ENCODE data around the gene GCH1.
A peak's percentile ranks its signal among the peaks of the same experiment; 100 is the strongest.

DNA sequence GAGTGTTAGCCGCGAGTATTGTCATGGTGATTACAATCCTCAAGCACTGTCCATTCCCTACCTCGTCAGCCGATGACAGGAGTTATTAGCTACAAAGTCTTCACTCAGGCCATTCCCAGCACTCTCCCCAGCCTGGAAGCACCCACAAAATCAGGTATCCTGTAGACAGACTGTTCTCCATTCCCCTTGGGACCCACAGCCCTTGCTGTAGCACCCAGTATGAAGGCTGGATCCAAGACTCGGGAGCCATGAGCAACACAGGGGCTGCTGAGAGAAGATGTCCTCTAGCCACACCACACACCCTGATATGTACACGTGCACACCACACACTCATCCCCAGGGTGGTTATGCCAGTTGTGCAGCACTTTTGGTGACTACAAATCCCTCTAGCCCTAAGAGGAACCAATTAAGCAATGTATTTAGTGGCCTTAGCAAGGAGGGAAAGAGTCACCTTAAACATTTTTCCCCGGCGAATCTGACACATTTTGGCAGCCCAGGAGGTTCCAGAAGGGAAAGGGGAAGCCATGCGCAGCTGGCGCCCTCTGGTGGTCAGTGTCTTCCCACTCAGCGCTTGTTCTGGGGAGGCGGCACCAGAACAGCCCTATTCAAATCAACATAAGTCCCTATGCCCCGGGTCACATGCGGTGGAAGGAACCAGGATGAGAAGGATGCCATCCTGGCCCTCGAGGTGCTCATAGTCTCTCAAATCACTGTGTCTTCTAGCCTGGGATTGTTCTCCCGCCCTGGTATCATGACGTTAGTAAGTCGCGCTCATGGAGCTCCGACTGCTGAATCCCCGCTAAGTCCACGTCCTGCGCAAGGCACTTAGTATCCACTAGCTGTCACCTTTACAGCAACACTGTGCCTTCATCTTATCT is 96.9 kb downstream of the GCH1 start:
- no peak for TF ChIP-seq POLR2AphosphoS5 (IDR thresholded peaks at IDR 0.05; ENCODE audit: low read depth)
- TF ChIP-seq, protein P1, sequence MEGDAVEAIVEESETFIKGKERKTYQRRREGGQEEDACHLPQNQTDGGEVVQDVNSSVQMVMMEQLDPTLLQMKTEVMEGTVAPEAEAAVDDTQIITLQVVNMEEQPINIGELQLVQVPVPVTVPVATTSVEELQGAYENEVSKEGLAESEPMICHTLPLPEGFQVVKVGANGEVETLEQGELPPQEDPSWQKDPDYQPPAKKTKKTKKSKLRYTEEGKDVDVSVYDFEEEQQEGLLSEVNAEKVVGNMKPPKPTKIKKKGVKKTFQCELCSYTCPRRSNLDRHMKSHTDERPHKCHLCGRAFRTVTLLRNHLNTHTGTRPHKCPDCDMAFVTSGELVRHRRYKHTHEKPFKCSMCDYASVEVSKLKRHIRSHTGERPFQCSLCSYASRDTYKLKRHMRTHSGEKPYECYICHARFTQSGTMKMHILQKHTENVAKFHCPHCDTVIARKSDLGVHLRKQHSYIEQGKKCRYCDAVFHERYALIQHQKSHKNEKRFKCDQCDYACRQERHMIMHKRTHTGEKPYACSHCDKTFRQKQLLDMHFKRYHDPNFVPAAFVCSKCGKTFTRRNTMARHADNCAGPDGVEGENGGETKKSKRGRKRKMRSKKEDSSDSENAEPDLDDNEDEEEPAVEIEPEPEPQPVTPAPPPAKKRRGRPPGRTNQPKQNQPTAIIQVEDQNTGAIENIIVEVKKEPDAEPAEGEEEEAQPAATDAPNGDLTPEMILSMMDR (IDR thresholded peaks at IDR 0.05; ENCODE audit: insufficient read depth, low read length) = peak; percentile 77

Data from HL-60 (cell line).